ENCODE data around the gene LAP3.
A peak's percentile ranks its signal among the peaks of the same experiment; 100 is the strongest.

Gene LAP3

DNA sequence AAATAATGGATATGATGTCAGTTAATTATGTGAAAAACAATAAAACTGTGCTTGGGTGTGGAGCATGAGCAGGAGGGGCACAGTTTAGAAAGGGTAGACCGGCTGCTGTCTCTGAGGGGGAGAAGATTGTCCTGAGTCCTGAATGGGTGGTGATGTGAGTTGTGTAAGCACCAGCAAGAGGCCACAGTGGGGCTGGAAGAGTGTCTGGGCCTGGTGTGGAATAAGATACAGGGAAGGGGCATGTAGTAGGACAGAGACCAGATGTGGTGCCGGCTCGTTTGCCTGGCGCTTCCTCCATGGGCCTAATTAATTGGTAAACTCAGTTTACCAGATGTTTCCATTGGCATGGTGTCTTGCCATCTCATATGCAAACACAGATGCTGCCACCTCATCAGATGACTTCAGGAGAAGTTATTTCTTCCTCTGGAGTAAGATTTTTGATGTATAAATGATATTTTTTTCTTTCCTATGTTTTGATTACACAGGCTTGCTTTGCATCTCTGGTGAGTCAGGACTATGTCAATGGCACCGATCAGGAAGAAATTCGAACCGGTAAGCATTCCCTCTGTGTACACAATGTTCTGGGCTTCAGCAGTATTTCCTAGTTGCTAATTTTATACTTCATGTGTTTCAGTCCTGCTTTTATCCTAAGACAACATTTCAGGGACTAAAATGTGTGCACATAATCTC lies 42.6 kb downstream of the LAP3 start:
- DNase-seq: no peak

DNA sequence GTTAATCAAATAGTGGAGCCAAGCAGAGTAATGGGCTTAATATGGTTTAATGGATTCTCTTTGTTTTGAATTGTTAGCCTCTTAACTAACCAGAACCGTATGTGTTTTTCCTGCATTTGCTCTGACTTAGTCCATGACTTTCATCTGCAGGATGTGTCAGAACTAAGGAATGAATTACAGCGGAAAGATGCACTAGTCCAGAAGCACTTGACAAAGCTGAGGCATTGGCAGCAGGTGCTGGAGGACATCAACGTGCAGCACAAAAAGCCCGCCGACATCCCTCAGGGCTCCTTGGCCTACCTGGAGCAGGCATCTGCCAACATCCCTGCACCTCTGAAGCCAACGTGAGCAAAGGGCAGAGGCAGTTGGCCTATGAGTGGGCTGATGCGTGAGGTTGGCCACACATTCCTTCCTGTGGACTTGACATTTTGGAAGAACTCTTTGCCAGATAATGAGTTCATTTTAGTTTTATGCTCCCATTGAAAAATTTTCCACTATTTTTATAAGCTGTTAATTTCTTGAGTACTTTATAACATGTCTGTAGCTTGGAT lies 46.5 kb downstream of the LAP3 start:
- no peak for DNase-seq

DNA sequence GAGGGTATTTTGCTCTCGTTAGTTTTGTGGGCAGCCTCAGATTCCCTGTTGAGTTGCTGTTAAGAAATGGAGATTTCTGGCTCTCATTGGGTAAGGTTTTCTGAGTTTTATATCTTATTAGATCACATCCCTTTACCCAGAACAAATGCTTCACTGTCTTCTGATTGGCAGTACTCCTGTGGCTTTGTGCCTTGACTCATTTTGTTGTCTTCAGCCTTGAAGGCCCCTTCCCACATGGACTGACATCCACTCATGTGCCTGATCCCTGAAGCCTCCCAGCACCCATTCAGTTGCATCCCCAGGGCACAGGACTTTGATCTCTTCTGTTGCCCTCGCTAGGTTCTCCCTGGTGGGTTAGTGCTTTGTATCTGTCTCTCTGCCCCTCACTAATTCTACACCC lies 47.8 kb downstream of the LAP3 start:
- DNase-seq: no peak

DNA sequence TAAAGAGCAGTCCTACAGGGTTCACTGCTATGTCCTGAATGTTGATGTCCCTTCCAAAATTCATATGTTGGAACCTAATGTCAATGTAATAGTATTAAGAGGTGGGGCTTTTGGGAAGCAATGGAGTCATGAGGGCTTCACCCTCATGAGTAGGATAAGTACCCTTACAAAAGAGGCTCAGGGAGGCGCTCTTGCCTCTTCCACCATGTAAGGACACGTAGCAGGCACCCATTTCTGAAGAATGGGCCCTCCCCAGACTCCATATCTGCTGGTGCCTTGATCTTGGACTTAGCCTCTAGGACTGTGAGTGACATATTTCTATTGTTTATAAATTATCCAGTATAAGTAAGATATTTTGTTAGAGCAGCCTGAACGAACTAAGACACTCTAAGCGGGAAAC lies 53.2 kb downstream of the LAP3 start:
- DNase-seq: no peak

DNA sequence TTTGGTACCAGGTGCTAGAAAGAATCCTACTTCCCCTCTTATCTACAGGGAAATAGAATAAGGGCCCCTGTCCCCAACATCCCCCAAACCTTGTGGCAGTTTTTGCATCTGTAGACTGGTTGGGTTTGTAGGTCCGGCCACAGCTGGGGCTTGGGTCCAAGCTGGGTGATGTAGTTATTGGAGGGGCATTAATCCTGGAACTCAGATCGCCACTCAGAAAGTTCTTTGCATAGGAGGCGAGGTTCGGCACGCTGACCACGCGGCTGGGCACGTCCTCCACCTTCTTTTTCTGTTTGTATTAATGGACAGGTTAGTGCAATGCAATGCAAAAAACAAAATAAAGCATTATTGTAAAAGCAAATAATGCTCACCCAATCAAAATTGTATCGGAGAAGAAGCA lies 56.6 kb downstream of the LAP3 start:
- no peak for DNase-seq

DNA sequence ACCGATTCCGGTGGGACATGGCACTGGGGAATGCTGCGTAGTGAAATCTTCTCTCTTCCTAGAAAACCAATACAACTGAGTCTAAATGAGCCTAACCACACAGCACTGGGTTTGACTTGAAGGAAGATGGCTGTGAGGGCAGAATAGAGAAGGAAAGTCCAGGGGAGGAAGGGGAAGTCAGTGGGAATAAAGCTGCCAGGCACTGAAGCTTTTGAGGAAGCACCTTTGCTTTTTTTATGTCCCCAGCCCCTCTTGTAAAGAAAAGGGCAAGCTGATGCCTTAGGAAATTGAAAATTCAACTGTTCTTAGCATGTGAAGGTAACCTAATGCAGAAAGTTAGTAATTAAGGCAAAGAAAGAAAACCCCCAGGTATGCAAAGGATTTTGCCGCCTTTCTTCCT lies 58.1 kb downstream of the LAP3 start:
- DNase-seq: no peak

DNA sequence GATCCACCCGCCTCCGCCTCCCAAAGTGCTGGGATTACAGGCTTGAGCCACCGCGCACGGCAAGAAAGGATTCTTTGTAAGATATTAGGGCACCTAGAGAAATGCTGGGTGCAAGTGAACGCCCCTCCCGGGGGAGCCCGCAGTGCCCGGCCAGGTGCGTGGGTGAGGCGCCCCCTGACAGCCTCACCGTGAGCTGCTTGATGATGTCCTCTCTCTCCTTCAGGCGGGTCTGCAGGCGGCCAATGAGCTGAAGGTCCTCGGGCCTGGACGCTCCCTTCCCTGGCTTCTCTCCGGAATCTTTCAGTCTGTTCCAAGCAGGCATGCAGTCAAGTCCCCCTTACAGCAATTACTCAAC lies 59.3 kb downstream of the LAP3 start:
- no peak for DNase-seq

DNA sequence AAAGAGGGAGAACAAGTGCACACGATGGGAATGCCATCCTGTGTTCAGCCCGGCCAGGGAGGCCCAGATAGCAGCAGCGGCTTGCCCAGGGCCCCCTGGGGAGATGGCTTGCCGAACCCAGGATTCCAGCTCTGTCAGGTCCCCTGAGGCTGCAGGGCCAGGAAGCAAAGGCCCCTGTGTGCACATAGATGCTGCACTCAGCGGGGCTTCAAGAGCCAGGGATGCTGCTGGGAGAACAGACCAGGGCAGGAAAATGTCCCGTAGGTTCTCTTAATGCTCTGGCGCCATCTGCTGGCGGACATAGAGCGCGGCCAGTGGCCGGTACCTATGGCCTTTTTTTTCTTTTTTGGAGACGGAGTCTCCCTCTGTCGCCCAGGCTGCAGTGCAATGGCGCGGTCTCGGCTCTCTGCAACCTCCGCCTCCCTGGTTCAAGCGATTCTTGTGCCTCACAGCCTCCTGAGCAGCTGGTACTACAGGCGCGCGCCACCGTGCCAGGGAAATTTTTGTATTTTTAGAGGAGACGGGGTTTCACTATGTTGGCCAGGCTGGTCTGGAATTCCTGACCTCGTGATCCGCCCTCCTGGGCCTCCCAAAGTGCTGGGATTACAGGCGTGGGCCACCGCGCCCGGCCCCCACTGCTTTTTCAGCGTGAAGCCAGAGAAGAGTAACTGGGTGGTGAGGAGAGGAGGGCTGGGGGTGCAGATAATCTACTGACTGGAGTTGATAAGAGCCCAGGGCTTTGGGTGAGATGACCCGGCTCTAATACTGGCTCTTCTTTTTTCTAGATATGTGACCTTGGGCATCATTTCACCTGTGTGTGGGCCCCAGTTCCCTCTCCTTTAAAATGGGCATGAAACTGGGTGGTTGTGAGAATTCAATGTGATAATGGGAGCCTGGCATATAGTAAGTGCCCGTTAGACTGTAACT lies 60.0 kb downstream of the LAP3 start:
- peak; percentile 73 for DNase-seq

DNA sequence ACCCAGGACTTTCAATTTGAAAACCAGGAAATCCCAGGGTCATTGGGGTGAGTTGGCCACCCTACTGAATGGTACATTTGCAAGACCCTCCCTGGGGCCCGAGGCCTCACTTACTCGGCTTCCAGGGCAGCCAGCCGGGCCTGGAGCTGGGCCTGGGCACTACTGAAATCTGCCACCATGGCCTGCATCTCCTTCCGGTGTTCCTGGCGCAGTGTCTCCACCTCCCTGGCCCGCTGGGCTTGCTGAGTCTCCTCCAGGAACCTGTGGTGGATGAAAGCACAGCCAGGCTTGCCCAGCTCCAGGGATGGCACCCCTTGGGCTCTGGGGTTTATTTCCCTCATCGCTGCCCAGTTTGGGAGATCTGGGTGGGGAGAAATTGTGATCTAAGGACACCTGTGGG lies 62.1 kb downstream of the LAP3 start:
- DNase-seq: no peak

DNA sequence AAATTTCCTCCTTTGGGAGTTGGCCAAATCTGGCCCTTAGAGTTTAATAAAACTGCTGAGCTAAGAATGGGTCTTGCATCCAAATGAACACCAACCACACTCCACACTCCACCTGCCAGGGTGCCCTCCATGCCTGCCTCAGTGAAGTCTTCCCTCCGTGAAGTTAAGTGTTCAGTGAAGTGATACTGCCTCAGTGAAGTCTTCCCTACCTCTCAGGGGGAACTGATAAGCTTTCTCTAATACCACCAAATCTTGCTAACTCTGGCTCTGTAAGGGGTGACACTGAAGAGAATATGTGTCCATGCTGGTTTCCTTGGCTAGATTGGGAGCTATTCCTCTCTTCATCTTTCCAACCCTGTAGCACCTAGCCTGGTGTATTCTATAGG lies 65.4 kb downstream of the LAP3 start:
- DNase-seq: no peak

DNA sequence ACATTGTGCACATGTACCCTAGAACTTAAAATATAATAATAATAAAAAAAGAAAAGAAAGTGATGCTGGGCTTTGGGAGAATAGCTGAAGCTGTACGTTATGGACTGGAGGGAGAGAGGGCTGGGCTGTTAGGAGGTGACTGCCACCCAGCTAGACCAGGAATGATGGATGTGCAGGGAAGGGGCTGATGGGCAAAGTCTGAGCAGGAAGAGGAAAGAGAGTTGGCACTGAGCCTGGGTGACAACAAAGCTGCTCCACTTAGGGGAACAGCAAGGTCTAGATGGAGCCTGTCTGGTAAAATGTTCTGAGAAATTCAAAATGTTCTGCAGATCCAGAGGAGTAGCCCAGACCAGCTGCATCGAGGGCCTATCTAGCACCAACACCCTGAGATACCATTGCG lies 69.7 kb downstream of the LAP3 start:
- no peak for DNase-seq

DNA sequence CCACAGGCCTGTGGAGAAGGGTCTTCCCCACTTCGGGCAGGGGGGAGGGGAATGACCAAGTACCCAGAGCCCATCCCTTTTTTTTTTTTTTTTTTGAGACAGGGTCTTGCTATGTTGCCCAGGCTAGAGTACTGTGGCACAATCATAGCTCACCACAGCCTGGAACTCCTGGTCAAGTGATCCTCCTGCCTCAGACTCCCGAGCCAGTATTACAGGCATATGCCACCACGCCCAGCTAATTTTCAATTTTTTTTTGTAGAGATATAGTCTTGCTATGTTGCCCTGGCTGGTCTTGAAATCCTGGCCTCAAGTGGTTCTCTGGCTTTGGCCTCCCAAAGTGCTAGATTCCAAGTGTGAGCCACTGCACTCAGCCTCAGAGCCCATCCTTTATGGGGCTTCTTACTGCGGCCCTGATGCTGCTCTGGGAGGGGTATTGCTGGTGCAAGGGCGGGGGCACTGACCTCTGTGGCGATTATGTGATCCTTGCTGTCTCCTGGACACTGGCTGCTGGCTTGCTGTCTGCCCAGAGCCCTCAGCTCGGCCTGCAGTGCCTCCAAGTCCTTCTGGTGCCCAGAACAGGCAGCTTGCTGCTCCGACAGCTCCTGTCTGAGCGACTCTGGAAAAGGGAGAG lies 70.3 kb downstream of the LAP3 start:
- DNase-seq: no peak

DNA sequence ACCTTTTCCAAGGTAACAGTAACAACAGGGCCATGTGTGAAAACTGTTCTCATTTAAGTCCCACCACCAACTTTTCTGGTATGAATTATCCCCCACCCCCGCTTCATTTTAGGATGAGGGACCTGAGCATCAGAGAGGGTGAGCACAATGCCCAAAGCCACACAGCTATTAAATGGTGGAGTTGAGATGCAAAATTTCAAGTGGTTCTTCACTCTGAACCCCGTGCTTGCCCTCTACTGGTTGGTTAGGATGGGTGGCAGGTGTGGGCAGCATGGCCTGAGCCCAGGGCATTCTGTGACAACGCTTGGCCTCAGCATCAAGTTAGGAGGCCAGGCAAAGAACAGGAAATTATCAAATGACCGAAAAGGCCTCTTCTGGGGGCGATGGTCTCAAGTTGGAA lies 70.9 kb downstream of the LAP3 start:
- no peak for DNase-seq

DNA sequence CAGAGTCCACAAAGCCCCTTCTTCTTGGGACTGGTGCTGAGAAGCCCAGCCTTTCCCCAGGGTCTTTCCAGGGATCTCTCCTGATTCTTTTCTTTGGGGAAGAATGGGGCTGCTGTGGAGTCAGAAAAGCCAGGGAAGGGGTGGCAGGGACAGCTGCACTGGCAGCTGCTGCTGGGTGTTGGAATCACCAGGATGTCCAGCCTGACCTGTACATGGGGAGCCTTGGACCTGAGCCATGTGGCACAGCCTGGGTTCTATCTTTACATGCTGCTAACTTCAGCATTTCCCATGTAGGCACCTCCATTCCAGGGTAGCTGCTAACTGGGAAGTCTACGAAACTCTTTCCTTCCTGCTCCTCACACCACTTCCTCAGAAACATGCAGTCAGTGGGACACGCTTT lies 73.4 kb downstream of the LAP3 start:
- no peak for DNase-seq

DNA sequence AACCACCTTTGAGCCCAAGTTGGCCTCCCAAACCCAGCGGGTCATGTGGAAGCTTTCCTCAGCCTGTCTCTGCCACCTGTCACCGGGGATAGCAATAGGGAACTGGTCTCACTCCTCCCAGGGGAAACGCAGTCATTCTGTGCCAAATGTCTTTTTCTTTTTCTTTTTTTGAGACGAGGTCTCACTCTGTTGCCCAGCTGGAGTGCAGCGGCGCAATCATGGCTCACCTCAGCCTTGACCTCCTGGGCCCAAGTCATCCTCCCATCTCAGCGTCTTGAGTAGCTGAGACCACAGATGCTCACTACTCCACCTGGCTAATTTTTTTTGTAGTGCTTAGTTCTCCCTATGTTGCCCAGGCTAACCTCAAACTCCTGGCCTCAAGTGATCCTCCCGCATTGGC lies 77.7 kb downstream of the LAP3 start:
- no peak for DNase-seq

DNA sequence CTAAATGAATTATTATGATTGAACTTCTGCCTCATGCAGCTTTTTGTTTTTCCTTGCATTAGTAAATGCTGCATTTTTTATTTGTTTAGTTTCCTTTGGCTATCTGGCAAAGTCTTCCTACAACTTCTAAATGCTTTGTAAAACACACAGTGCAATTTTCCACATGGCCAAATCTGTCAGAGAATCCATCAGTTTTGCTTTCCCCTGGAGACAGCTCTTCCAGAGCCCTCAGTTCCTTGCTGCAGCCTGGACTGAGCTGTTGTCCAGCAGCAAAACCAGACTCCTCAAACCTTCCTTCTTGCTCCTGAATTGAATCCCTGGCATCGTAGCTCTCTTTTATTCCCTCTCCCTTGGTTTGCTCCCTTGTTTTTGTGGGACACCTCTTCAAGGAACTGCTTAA lies 80.1 kb downstream of the LAP3 start:
- DNase-seq: no peak
